22Rv1 (cell line): ENCODE results near the gene NLRP1.

Experiments
- H3K27ac ChIP-seq: fragments of 450-650 bp; 2 replicates; pipeline ENCODE4 v1.5.1; 2017
- ZFX ChIP-seq: fragments of 450-650 bp; IDR thresholded peaks from 2 replicates; pipeline ENCODE4 v1.6.1; 2017; ENCODE audit warnings: antibody characterized with exemption, borderline replicate concordance
- TF ChIP-seq, protein P1 (sequence below): fragments of 450-650 bp; IDR thresholded peaks from 2 replicates; pipeline ENCODE4 v1.5.1; 2017; ENCODE audit warnings: mild to moderate bottlenecking

NLRP1 gene

DNA sequence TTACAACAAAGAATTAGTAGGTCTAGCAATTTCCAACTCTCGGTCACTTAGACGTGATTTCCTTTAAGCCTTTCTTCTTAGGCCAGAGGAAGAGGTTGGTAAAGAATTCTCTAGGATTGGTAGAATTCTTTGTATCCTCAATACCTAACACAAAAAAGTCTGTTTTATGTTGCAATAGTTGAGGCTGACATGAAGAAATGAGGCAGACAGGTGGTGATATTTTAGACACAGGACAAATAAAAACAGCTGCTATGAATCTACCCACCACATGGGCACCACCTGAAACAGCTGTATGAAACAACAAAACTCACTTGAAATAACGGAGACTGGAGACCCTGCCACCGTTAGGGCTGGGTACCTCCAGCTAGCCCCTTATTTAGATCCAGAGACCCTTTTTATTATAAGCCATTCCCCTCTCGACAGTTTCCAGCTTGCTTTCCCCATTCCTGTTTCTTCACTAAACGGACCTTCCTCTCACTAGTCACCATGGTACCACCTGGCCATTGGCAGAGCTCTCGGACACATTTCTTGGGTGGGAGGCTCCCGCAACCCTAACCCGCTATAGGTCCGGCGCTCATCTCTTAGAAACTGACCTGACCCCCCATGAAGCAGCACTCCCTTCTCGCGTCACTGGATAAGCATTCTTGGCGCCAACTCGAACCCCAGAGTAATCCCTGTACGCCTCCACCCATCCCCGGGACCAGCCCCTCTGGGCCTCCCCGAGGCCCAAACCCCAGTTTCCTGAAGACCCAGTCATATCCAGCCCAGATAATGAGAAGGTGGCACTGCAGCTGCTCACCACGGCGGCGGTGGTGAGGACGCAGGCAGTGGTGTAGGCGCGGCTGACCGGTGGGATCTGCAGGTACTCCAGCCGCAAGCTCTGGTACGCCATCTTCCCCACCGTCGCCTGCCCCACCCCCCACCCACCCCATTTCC is 98.8 kb downstream of the NLRP1 start, which contains the start of gene DERL2:
DERL2 (minus strand) TSS at position 909 of the 936 bp plus-strand sequence; CDS start at position 892, 17 bp downstream.
- no peak for TF ChIP-seq ZFX
- TF ChIP-seq, protein P1, sequence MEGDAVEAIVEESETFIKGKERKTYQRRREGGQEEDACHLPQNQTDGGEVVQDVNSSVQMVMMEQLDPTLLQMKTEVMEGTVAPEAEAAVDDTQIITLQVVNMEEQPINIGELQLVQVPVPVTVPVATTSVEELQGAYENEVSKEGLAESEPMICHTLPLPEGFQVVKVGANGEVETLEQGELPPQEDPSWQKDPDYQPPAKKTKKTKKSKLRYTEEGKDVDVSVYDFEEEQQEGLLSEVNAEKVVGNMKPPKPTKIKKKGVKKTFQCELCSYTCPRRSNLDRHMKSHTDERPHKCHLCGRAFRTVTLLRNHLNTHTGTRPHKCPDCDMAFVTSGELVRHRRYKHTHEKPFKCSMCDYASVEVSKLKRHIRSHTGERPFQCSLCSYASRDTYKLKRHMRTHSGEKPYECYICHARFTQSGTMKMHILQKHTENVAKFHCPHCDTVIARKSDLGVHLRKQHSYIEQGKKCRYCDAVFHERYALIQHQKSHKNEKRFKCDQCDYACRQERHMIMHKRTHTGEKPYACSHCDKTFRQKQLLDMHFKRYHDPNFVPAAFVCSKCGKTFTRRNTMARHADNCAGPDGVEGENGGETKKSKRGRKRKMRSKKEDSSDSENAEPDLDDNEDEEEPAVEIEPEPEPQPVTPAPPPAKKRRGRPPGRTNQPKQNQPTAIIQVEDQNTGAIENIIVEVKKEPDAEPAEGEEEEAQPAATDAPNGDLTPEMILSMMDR, result no peak

DNA sequence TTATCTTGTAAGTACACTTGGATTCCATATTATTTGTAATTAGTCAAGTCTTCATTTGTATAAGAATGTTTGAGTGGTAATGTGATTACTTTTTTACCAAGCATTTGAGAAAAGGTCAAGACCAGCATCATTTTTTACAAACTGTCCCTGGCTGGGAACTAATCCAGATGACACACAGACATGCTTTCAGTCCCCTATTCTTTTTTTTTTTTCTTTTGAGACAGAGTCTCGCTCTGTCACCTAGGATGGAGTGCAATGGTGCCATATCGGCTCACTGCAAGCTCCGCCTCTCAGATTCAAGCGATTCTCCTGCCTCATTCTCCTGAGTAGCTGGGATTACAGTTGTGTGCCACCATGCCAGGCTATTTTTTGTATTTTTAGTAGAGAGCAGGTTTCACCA is 102.9 kb downstream of the NLRP1 start:
- no peak for TF ChIP-seq ZFX
- TF ChIP-seq, protein P1, result no peak

More for the DNA sequence above, 98.8 kb downstream of the NLRP1 start, which contains the start of gene DERL2:
- H3K27ac ChIP-seq, result peak within 1 kb of the TSS; percentile 98

DNA sequence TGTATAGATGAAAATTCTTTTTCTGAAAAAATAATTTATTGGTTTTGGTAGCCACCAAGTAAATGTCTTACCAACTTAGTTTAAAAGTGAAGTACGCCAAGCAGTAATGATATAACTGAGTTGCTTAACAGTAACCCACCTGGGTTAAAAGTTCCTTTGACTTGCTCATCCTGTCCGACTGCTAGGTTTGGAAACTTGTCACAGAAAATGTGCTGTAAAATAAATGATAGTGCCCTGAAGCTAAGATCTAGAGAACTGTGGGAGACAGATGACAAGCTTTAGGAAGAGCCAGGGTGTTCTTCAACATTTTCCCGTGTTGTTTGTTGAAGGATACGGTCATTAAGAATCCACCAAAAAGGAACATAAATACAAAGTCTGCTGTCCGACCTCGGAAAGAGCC is 103.3 kb downstream of the NLRP1 start:
- H3K27ac ChIP-seq, result no peak overlapping the region
- TF ChIP-seq, protein P1, result no peak

More for the DNA sequence above, 102.9 kb downstream of the NLRP1 start:
- H3K27ac ChIP-seq, result no peak overlapping the region

DNA sequence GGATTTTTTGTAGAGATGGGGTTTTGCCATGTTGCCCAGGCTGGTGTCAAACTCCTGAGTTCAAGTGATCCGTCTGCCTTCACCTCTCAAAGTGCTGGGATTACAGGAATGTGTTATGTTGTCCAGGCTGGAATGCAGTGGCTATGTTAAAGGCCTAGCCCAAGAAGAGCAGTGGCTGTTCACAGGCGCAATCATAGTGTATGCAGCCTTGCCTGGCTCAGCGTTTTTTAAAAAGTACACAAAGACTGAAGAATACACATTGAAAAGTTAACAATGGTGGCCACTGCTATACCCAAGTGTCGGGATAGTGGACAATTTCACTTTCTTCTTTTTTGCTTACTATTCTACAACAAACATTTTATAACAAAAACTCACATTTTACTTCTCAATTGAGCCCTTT is 105.3 kb downstream of the NLRP1 start:
- TF ChIP-seq, protein P1, result no peak
- no peak for TF ChIP-seq ZFX
- H3K27ac ChIP-seq, result no peak overlapping the region

DNA sequence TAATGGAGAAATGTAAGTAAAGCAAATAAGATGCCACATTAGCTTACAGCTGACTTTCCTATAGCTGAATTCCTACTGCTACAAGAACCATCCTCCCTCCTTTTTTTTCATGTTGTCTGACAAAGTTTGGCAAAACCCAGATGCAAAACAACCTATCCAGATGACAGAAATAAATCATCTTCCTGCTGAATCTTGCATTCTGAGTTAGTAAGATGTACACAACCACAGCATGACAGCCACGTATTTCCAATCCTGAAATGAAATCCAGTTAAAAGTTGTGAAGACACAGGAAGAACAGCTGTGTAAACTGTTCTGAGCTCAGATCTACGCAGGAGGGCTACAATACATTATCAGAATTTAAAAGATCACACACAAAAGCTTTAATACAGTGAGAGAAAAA is 110.4 kb downstream of the NLRP1 start:
- TF ChIP-seq, protein P1, result no peak
- TF ChIP-seq ZFX, result no peak
- H3K27ac ChIP-seq, result no peak overlapping the region

DNA sequence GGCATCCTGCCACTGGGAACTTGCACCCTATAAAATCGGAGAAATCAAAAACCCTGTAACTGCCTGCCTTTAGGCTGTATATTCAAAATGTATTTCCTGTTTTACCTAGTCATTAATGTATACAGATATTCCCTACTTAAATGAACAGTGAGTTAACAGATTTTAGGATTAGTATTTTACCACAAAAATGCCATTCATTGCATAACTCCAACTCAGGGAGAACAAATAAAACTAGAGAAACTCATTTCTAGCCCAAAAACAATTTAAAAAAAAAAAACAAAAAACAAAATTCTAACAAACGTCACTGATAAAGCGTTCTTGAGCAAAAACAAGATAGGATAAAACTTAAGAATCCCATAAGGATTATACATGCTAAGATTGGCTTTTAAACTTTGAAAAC is 111.8 kb downstream of the NLRP1 start:
- TF ChIP-seq ZFX, result no peak
- TF ChIP-seq, protein P1, result no peak
- no peak overlapping the region for H3K27ac ChIP-seq

DNA sequence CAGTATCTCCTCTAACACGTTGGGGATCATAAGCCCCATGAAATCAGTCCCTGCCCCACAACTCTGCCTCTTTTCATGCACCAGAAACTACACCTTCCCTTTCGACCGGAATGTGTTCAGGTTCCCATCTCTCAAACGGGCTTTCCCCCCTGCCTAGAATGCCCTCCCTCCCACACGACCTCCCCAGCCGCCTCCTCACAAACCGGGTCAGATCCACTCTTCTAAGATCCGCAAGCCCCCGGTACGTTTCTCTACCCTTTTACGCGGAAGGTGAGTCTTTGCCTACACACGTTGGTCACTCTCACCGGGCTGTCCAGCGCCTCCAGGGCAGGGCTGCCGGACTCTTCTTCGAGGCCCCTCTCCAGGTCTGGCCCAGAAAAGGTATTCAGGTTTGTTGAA is 116.2 kb downstream of the NLRP1 start:
- peak overlapping the region; percentile 72 for H3K27ac ChIP-seq
- no peak for TF ChIP-seq ZFX
- TF ChIP-seq, protein P1, result no peak
